Right lobe of liver (tissue), 6 donors: Measurements from ENCODE around the gene BORCS6. TPM values are rescaled to one million over a fixed set of nuclear protein-coding genes. Genes with fewer than 3 reads are reported as not detected.
A peak's percentile ranks its signal among the peaks of the same experiment; 100 is the strongest.

Experiments used
- ATAC-seq, 4 donors: fragments of 200-7000 bp; cut with Tn5 transposase; one replicate each; pipeline ENCODE4 v1.9.1; 2020; ENCODE audit warnings: mild to moderate bottlenecking in 4 of 4, moderate library complexity in 4 of 4
- DNase-seq, 3 donors: peaks; one replicate each; pipeline ENCODE4 v3.0.0-alpha.2; 2020
- H3K27ac ChIP-seq, 3 donors: fragments of 200-600 bp; one replicate each; pipeline ENCODE4 v1.8.0; 2022
- H3K27me3 ChIP-seq, 2 donors: fragments of 200-600 bp; one replicate each; pipeline ENCODE4 v1.8.0; 2022
- H3K36me3 ChIP-seq, 4 donors: fragments of 200-600 bp; sonication (generic) in 1 of 4; one replicate each; pipeline versions ENCODE4 v1.5.1 to v1.8.0; 2017 to 2022; ENCODE audit warnings: control low read depth in 1 of 4
- H3K4me1 ChIP-seq, 4 donors: fragments of 200-600 bp; sonication (generic) in 1 of 4; one replicate each; pipeline versions ENCODE4 v1.5.1 to v1.8.0; 2017 to 2022; ENCODE audit warnings: control low read depth in 1 of 4
- H3K4me3 ChIP-seq, 3 donors: fragments of 200-600 bp; one replicate each; pipeline ENCODE4 v1.8.0; 2022
- H3K9me3 ChIP-seq, 4 donors: fragments of 200-600 bp; sonication (generic) in 1 of 4; one replicate each; pipeline versions ENCODE4 v1.5.1 to v1.8.0; 2017 to 2022; ENCODE audit warnings: control low read depth in 1 of 4
- CTCF ChIP-seq, 4 donors: fragments of 200-600 bp in 3 of 4; fragments of 450-650 bp in 1 of 4; IDR thresholded peaks; one replicate each; pipeline versions ENCODE4 v1.5.1 to v1.8.0; 2016 to 2022; ENCODE audit warnings: antibody characterized with exemption in 4 of 4, mild to moderate bottlenecking in 2 of 4
- POLR2A ChIP-seq: fragments of 450-650 bp; IDR thresholded peaks from one replicate; pipeline ENCODE4 v1.6.1; 2017; ENCODE audit warnings: antibody characterized with exemption, mild to moderate bottlenecking
- WGBS: methylation state at CpG from one replicate; pipeline ENCODE4 v1.1.6; 2018; ENCODE audit warnings: low coverage, low lambda C conversion rate; ENCODE audit not compliant: insufficient coverage; ENCODE audit errors: missing lambda C conversion rate; 5-methylcytosine and 5-hydroxymethylcytosine counted together
- intact Hi-C, 2 donors: fragments of 100-400 bp; cut with DNase I; formaldehyde crosslinking; loops; one replicate each; pipeline versions ENCODE4 v1.11.2 to v1.14.1; 2022
- total RNA-seq, 6 experiments: library from RNA; depleted of rRNA in 2 of 6; stranded (reverse); fragments of >200 nt in 2 of 6; fragmentation: NEBNext Ultra II Directional in 3 of 6; extraction: Animal tissue kit (Norgen Biotek cat#: 25700) in 3 of 6; gene quantifications; one replicate each; pipeline versions ENCODE4 v1.1.0 to v1.2.4, GENCODE V29; 2016 to 2023
- donor health status: DM: no; HTN: yes; CAD: no.
- donor health status: DM: no; HTN: no; CAD: no.
- donor health status: DM: no; HTN: no; CAD: no.
- donor health status: DM: no; HTN: yes; CAD: no.
- donor health status: DM: no; HTN: yes; CAD: no.

BORCS6 gene
- total RNA-seq, 6 experiments from 2014 or later = 3.1 to 5.3 (median 4.2) TPM

- TF ChIP-seq CTCF (IDR thresholded peaks at IDR 0.05) (no peak), POLR2A (no peak)
- WGBS = 55% methylated on average over 15 of the region's 19 CpGs
- H3K4me1 ChIP-seq = peaks cover 0 to 31% (median 21%) of the 10 kb centered on the region in 4 donors
- H3K9me3 ChIP-seq = no peaks in the 10 kb centered on the region
- no peaks in the 10 kb centered on the region for H3K27me3 ChIP-seq
- peak in 1 of 3 donors; percentile 17 for DNase-seq
- intact Hi-C loops = no loop called here
- no peak for ATAC-seq
- H3K36me3 ChIP-seq = peaks cover 0 to 14% (median 0%) of the 10 kb centered on the region in 4 donors
- H3K27ac ChIP-seq = peak overlapping the region; percentile 99
- peak overlapping the region; percentile 91 to 97 (median 91) for H3K4me3 ChIP-seq
Measured at GRCh38 chr17:8161289-8162232, 28.4 kb downstream of the BORCS6 start.

- intact Hi-C loops = no loop called here
- no peak overlapping the region for H3K4me3 ChIP-seq
- DNase-seq = no peak
- no peaks in the 10 kb centered on the region for H3K9me3 ChIP-seq
- peaks cover 0 to 31% (median 21%) of the 10 kb centered on the region in 4 donors for H3K4me1 ChIP-seq
- TF ChIP-seq POLR2A (no peak), CTCF (IDR thresholded peaks at IDR 0.05) (no peak)
- peaks cover 0 to 14% (median 0%) of the 10 kb centered on the region in 4 donors for H3K36me3 ChIP-seq
- ATAC-seq = no peak
- no peaks in the 10 kb centered on the region for H3K27me3 ChIP-seq
- H3K27ac ChIP-seq = peak overlapping the region in 1 of 3 donors; percentile 99
- WGBS = 62% methylated on average over 3 of the region's 5 CpGs
Measured at GRCh38 chr17:8160741-8161221, 29.2 kb downstream of the BORCS6 start.

- Histone ChIP-seq H3K27me3 (no peaks in the 10 kb centered on the region), H3K4me3 (no peak overlapping the region), H3K36me3 (peaks cover 0 to 14% (median 0%) of the 10 kb centered on the region in 4 donors), H3K4me1 (peaks cover 0 to 31% (median 21%) of the 10 kb centered on the region in 4 donors), H3K27ac (peak overlapping the region in 1 of 3 donors; percentile 99), H3K9me3 (no peaks in the 10 kb centered on the region)
- intact Hi-C loops = no loop called here
- ATAC-seq (no peak), DNase-seq (no peak)
- 72% methylated on average over 2 of the region's 4 CpGs for WGBS
- TF ChIP-seq POLR2A = no peak
- no peak for TF ChIP-seq CTCF (IDR thresholded peaks at IDR 0.05)
Measured at GRCh38 chr17:8160224-8160577, 29.8 kb downstream of the BORCS6 start.

GRCh38 chr17:8159459-8160223 lies 30.3 kb downstream of the BORCS6 start:
- Histone ChIP-seq H3K9me3 (no peaks in the 10 kb centered on the region), H3K27ac (peak overlapping the region in 1 of 3 donors; percentile 99), H3K4me1 (peaks cover 0 to 31% (median 20%) of the 10 kb centered on the region in 4 donors), H3K27me3 (no peaks in the 10 kb centered on the region), H3K36me3 (peaks cover 0 to 14% (median 0%) of the 10 kb centered on the region in 4 donors), H3K4me3 (no peak overlapping the region)
- no peak for ATAC-seq
- 44% methylated on average over 3 of the region's 4 CpGs for WGBS
- DNase-seq = peak in 1 of 3 donors; percentile 53
- intact Hi-C loops = loop anchor here in 1 of 2 donors (2.0 kb wide), 1 partner anchor 65 kb away; no protein-coding TSS in a partner anchor
- TF ChIP-seq CTCF (IDR thresholded peaks at IDR 0.05) (no peak), POLR2A (no peak)
